HG03469 (cell line): ENCODE results near the gene FREM2.

ENCODE experiments used
- ATAC-seq: cut with Tn5 transposase; IDR thresholded peaks from one replicate; pipeline ENCODE4 v1.9.1; 2021; ENCODE audit warnings: mild to moderate bottlenecking, moderate library complexity, moderate number of reproducible peaks; ENCODE audit not compliant: unreplicated experiment

FREM2 gene

DNA sequence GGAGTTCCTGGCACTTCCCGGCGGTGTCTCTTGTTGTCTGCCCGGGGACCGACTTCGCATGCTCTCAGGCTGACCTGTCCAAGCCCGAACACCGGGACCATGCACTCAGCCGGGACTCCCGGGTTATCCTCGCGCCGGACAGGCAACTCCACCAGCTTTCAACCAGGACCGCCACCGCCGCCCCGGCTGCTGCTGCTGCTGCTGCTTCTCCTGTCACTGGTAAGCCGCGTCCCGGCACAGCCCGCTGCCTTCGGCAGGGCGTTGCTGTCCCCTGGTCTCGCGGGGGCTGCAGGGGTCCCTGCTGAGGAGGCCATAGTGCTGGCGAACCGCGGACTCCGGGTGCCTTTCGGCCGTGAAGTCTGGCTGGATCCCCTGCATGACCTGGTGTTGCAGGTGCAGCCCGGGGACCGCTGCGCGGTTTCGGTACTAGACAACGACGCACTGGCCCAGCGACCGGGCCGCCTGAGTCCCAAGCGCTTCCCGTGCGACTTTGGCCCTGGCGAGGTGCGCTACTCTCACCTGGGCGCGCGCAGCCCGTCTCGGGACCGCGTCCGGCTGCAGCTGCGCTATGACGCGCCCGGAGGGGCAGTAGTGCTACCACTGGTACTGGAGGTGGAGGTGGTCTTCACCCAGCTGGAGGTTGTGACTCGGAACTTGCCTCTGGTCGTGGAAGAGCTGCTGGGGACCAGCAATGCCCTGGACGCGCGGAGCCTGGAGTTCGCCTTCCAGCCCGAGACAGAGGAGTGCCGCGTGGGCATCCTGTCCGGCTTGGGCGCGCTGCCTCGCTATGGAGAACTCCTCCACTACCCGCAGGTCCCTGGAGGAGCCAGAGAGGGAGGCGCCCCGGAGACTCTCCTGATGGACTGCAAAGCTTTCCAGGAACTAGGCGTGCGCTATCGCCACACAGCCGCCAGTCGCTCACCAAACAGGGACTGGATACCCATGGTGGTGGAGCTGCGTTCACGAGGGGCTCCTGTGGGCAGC is 661 bp downstream of the FREM2 start:
- no peak for ATAC-seq

GRCh38 chr13:38688674-38689073 is 1.8 kb downstream of the FREM2 start:
- no peak for ATAC-seq

DNA sequence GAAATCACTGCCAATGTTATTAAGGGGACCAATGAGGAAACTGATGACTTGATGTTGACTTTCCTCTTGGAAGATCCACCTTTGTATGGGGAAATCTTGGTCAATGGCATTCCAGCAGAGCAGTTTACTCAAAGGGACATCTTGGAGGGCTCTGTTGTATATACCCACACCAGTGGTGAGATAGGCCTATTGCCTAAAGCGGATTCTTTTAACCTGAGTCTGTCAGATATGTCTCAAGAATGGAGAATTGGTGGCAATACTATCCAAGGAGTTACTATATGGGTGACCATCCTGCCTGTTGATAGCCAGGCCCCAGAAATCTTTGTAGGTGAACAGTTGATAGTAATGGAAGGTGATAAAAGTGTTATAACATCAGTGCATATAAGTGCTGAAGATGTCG is 3.4 kb downstream of the FREM2 start:
- ATAC-seq: no peak

GRCh38 chr13:38693168-38693567 is 6.3 kb downstream of the FREM2 start:
- no peak for ATAC-seq

GRCh38 chr13:38693641-38694040 is 6.8 kb downstream of the FREM2 start:
- no peak for ATAC-seq

- no peak for ATAC-seq
These were observed 10.3 kb downstream of the FREM2 start for GRCh38 chr13:38697197-38697596.

GRCh38 chr13:38697628-38698333 is 10.9 kb downstream of the FREM2 start:
- no peak for ATAC-seq

GRCh38 chr13:38700051-38700450 is 13.2 kb downstream of the FREM2 start:
- no peak for ATAC-seq

DNA sequence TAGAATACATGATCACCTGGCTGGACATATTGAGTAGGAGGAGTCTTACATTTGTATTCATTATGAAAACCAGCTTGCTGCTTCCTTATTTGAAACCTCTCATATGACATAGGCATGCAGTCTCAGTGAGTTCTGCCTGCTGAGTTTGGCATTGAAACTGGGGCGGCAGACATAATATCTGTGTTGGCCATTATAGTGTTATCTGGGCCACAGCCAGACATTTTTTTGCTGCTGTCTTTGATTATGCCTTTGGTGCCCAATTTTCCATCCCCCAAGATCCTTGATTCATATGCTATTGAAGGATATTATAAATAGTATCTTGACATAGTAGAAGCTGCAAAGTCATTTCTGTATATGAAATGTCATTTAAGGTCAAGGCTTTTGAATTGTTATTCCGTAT is 15.8 kb downstream of the FREM2 start:
- no peak for ATAC-seq

- no peak for ATAC-seq
These were observed 16.4 kb downstream of the FREM2 start for GRCh38 chr13:38703255-38703654.

- no peak for ATAC-seq
These were observed 18.5 kb downstream of the FREM2 start for GRCh38 chr13:38705365-38705764.

- ATAC-seq: no peak
These were observed 20.6 kb downstream of the FREM2 start for GRCh38 chr13:38707460-38707859.

GRCh38 chr13:38713046-38713445 is 26.2 kb downstream of the FREM2 start:
- ATAC-seq: no peak

- no peak for ATAC-seq
These were observed 31.5 kb downstream of the FREM2 start for GRCh38 chr13:38718374-38718773.

DNA sequence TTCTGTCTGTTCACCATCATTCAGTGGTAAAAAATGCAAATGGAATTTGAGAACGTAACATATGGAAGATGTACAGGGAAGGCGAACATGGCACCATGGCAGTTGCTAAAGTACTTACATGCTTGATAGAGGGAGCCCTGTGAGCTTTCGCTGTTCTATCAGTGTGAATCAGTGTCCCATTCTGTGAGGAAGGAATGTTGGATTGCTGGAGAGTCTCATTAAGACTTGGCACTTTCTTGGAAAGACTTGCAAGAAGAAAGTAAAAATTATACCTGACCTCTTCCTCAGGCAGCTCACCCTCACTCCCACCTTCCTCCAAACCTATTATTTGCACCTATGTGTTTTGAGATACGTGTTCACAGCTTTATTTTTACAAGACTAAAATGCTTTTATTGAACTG is 43.5 kb downstream of the FREM2 start:
- ATAC-seq: no peak

DNA sequence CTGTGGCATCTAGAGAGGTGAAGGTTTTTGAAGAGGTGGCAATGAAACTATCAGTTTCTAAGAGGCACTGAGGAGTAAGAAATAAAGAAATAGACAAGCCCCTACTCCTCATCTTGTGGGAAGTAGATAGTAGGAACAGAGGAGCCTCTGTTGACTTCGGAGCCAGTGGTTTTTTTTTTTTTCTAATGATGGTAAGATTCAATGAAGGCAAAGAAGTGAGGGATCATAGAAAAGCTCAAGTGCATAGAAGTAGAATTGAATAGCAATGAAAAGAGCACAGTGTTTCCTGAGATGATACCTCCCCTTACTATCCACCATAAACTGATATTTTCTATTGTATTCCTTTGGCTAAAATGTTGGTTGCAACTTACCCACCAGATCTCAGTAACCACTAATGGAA is 46.3 kb downstream of the FREM2 start:
- no peak for ATAC-seq

DNA sequence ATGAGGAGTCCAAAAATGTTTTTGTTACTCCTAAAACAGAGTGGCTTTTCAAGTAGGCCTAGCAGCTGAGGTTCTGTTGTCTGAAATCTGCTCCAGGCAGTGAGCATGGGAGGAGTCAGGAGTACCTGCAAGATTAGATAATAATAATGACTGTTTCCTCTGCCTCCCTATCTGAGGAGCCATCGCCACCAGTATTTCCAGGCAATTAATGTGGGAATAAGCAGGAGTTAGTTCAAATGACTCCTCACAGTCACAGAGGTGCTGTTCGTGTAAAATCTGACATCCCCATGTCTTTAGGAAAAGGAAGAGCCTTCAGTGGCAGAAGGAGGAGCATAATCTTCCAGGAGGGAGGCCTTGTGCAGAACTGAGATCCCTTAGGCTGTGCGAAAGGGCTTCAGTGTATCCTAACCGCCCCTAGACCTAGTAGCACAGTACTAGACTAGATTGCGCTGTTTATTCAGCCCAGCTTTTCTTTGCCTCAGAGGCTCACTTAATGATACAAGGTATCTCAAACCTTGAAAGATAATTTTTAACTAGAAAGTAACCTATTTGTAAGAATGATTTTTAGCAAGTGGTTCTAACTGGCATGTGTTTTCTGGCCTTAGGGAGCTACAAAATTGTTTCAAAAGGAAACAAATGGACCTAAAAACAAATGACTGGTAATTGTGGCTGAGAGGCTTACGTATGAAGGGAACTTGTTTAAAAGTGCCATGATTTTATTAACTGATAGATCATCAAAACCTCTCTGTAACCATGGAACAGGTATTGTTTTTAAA is 49.0 kb downstream of the FREM2 start:
- no peak for ATAC-seq

GRCh38 chr13:38743466-38743865 is 56.6 kb downstream of the FREM2 start:
- no peak for ATAC-seq

DNA sequence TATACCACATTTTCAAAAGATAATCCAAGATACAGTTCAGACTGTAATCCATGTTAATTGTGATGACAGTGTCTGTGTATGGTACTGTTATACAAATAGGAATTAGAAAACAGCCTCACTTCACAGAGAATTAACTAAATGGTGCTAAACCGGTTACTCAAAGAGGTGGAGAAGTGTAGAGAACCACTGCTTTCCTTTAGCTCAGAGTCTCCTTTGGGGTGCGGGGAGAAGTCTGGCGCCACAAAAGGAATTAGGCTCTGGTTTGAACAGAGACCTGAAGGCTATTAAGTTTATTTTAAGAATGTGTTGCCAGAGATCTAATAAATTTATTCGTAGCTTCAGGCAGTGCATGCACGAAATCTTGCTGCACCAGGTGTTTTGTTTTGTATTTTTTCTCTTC is 65.8 kb downstream of the FREM2 start:
- no peak for ATAC-seq

DNA sequence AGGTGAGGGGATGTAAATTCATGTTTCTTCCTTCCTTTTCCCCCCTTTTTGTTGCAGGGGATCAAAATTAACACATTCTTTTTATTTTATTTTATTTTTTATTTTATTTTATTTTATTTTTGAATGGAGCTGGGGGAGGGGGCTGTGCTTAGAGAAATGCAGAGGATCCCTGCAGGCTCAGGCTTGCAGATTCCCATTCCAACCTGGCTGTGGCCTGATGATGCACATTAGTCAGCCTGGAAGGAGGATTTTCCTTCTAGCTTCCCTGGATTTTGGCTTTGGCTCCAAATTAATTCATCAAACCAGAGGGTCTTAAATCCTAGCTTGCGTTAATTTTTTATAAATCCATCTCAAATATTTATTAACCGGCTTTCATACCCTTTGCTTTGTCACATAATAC is 67.0 kb downstream of the FREM2 start:
- ATAC-seq: no peak

- ATAC-seq: no peak
These were observed 68.9 kb downstream of the FREM2 start for GRCh38 chr13:38755793-38756192.
